Measurements from ENCODE around the gene SPG7. TPM values are rescaled to one million over a fixed set of nuclear protein-coding genes. Genes with fewer than 3 reads are reported as not detected.

SPG7 gene
- total RNA-seq, 1 experiment from 2014 or later, result 119 TPM

DNA sequence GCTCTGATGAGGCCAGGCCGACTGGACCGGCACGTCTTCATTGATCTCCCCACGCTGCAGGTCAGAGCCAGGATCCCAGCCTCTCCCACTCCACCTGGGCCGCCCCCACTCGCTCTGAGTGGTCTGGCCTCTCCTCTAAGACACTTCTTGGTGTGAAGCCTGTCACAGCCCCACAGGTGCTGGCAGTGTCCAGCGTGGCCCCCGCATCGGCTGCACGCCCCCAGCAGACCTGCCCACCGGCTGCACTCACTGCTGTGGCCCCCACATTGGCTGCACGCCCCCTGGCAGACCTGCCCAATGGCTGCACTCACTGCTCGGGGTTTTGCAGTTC, 36.5 kb downstream of the SPG7 start:
- H3K4ac ChIP-seq (ENCODE audit: low read depth, low read length), result no peak overlapping the region
- H4K5ac ChIP-seq (ENCODE audit: insufficient read length, low read depth, low read length), result no peak overlapping the region
- H3K27ac Mint-ChIP-seq, result peak overlapping the region in 1 of 3 experiments; percentile 40; a peak in 1 of 7 replicates
- no peak overlapping the region for H2BK12ac ChIP-seq (ENCODE audit: insufficient read length, low read depth, low read length)
- no peak overlapping the region for H2BK5ac ChIP-seq (ENCODE audit: insufficient read length, low read length)
- no peaks in the 10 kb centered on the region for H4K20me1 ChIP-seq (ENCODE audit: control insufficient read depth, insufficient read depth, insufficient read length)
- H3K23me2 ChIP-seq (ENCODE audit: insufficient read length, low read depth, low read length, poor library complexity, severe bottlenecking), result no peaks in the 10 kb centered on the region
- H3K56ac ChIP-seq (ENCODE audit: insufficient read length, low read depth, low read length), result no peak overlapping the region
- no peak overlapping the region for H4K91ac ChIP-seq (ENCODE audit: insufficient read length, low read depth, low read length)
- no peak overlapping the region for H2BK15ac ChIP-seq (ENCODE audit: low read depth, low read length)
- no peak overlapping the region for H4K8ac ChIP-seq (replicated peaks; ENCODE audit: insufficient read length, low read depth, low read length)
- no peak overlapping the region for H3T11ph ChIP-seq (ENCODE audit: low read length)
- no peaks in the 10 kb centered on the region for H3K27me3 Mint-ChIP-seq (ENCODE audit: low read depth)
- no peak overlapping the region for H2AK5ac ChIP-seq (ENCODE audit: insufficient read length, low read length)
- WGBS (ENCODE audit: extremely low coverage, insufficient read length, low lambda C conversion rate), result no CpG with 5 or more reads among the region's 13 CpGs
- no peak overlapping the region for H3K23ac ChIP-seq (ENCODE audit: insufficient read length, low read depth, low read length)
- no peak overlapping the region for H3K9ac ChIP-seq (ENCODE audit: extremely low read depth, insufficient read length, low read length)
- no peak overlapping the region for H3K18ac ChIP-seq (ENCODE audit: insufficient read length, low read depth, low read length)
- H3K4me3 Mint-ChIP-seq, result no peak overlapping the region
- H3K4me2 ChIP-seq (ENCODE audit: insufficient read depth, insufficient read length, low read length), result no peak overlapping the region
- H2AFZ ChIP-seq (ENCODE audit: low read length), result no peak overlapping the region
- no peaks in the 10 kb centered on the region for H3K9me3 Mint-ChIP-seq
- peaks cover 15 to 66% (median 64%) of the 10 kb centered on the region in 3 experiments; a peak in 5 of 7 replicates for H3K36me3 Mint-ChIP-seq (ENCODE audit: insufficient read depth in 1 of 3, low read depth in 3 of 3)
- no peak for DNase-seq
- no peak overlapping the region for H2BK20ac ChIP-seq (ENCODE audit: low read depth, low read length, poor library complexity, severe bottlenecking)
- H3K14ac ChIP-seq (ENCODE audit: insufficient read depth, low read length), result no peak overlapping the region
- H3K79me1 ChIP-seq (ENCODE audit: insufficient read depth, low read depth, low read length, poor library complexity, severe bottlenecking), result no peaks in the 10 kb centered on the region
- no peaks in the 10 kb centered on the region for H3K27me3 ChIP-seq (ENCODE audit: insufficient read depth, low read length)
- H3K4me1 ChIP-seq (ENCODE audit: insufficient read depth, low read length), result no peaks in the 10 kb centered on the region
- TF ChIP-seq, protein P1, sequence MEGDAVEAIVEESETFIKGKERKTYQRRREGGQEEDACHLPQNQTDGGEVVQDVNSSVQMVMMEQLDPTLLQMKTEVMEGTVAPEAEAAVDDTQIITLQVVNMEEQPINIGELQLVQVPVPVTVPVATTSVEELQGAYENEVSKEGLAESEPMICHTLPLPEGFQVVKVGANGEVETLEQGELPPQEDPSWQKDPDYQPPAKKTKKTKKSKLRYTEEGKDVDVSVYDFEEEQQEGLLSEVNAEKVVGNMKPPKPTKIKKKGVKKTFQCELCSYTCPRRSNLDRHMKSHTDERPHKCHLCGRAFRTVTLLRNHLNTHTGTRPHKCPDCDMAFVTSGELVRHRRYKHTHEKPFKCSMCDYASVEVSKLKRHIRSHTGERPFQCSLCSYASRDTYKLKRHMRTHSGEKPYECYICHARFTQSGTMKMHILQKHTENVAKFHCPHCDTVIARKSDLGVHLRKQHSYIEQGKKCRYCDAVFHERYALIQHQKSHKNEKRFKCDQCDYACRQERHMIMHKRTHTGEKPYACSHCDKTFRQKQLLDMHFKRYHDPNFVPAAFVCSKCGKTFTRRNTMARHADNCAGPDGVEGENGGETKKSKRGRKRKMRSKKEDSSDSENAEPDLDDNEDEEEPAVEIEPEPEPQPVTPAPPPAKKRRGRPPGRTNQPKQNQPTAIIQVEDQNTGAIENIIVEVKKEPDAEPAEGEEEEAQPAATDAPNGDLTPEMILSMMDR (conservative IDR thresholded peaks at IDR 0.05), result no peak
- H3K4me1 Mint-ChIP-seq, result no peaks in the 10 kb centered on the region
- H3K79me2 ChIP-seq (ENCODE audit: insufficient read depth, low read length), result no peaks in the 10 kb centered on the region
- H2BK120ac ChIP-seq (ENCODE audit: low read depth, low read length, poor library complexity, severe bottlenecking), result no peak overlapping the region
- no peak overlapping the region for H3K27ac ChIP-seq (ENCODE audit: insufficient read length, low read depth, low read length)
- H3K9me3 ChIP-seq (ENCODE audit: control insufficient read depth, low read depth, low read length), result no peaks in the 10 kb centered on the region
